Osteoblast (primary cell): ENCODE results near the gene CEP170. TPM values are rescaled to one million over a fixed set of nuclear protein-coding genes. Genes with fewer than 3 reads are reported as not detected.
"Not testable (repeated sequence)": the region's sequence is repeated elsewhere in the genome, so short reads cannot be mapped to it uniquely, and the experiment has no call there.

Experiments
- DNase-seq: peaks from one replicate; pipeline ENCODE4 v3.0.0; 2011; ENCODE audit warnings: low spot score, mixed read lengths; ENCODE audit not compliant: insufficient read length; ENCODE audit errors: missing footprints
- H2AFZ ChIP-seq: 2 replicates; pipeline ENCODE4 v1.6.0; 2011; ENCODE audit warnings: mild to moderate bottlenecking, low read length
- H3K27ac ChIP-seq: 2 replicates; pipeline ENCODE4 v1.5.1; 2011; ENCODE audit warnings: mild to moderate bottlenecking, low read depth, low read length, moderate library complexity
- H3K27me3 ChIP-seq: 2 replicates; pipeline ENCODE4 v1.6.0; 2012; ENCODE audit warnings: mild to moderate bottlenecking, control low read depth, inconsistent platforms, low read length, moderate library complexity; ENCODE audit not compliant: insufficient read depth
- H3K36me3 ChIP-seq: 2 replicates; pipeline ENCODE4 v1.5.1; 2011; ENCODE audit warnings: mild to moderate bottlenecking, low read length, control low read depth, moderate library complexity; ENCODE audit not compliant: insufficient read depth
- H3K4me1 ChIP-seq: 2 replicates; pipeline ENCODE4 v1.5.1; 2011; ENCODE audit warnings: mild to moderate bottlenecking, low read length, control low read depth, moderate library complexity; ENCODE audit not compliant: insufficient read depth
- H3K4me2 ChIP-seq: 2 replicates; pipeline ENCODE4 v1.6.0; 2011; ENCODE audit warnings: mild to moderate bottlenecking, low read length; ENCODE audit not compliant: insufficient read depth
- H3K4me3 ChIP-seq: fragments of 200-600 bp; sonication (generic); 3 replicates; pipeline ENCODE4 v1.5.1; 2012; ENCODE audit warnings: mild to moderate bottlenecking, low read length, inconsistent platforms; ENCODE audit not compliant: insufficient read depth
- H3K79me2 ChIP-seq: 2 replicates; pipeline ENCODE4 v1.6.0; 2012; ENCODE audit warnings: mild to moderate bottlenecking, low read length, control low read depth, inconsistent platforms; ENCODE audit not compliant: insufficient read depth
- H3K9me3 ChIP-seq: 2 replicates; pipeline ENCODE4 v1.5.1; 2011; ENCODE audit warnings: low read depth, low read length, control low read depth
- H4K20me1 ChIP-seq: 2 replicates; pipeline ENCODE4 v1.6.0; 2012; ENCODE audit warnings: mild to moderate bottlenecking, low read length, control low read depth; ENCODE audit not compliant: insufficient read depth
- CTCF ChIP-seq: IDR thresholded peaks from 2 replicates; pipeline ENCODE4 v1.5.1; 2011; ENCODE audit warnings: mild to moderate bottlenecking, low read depth, low read length, moderate library complexity; ENCODE audit errors: extremely low read depth
- total RNA-seq: library from RNA; depleted of rRNA; stranded (reverse); fragments of >200 nt; gene quantifications from 2 replicates; pipeline ENCODE4 v1.2.3, GENCODE V29; 2012

The CEP170 gene
- total RNA-seq, 1 donor = 90.5 TPM

DNA sequence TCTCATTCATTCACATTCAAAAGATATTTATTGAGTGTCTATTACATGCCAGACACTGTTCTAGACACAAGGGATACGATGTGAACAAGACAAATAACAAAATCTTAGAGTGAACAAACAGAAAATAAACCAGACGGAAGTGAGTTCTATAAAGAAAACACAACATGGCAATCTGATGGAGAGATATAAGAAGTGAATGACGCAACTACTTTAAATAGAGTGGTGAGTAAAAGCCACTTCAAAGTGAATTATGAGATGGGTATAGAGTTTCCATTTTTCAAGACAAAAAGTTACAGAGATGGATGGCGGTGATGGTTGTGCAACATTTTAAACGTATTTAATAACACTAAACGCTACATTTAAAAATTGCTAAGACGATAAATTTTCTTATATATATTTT is 75.4 kb downstream of the CEP170 start:
- Histone ChIP-seq H3K27ac (no peak overlapping the region), H3K27me3 (no peaks in the 10 kb centered on the region), H3K4me2 (no peak overlapping the region), H3K79me2 (peaks cover 43% of the 10 kb centered on the region), H2AFZ (no peak overlapping the region), H4K20me1 (no peaks in the 10 kb centered on the region), H3K4me1 (no peaks in the 10 kb centered on the region), H3K9me3 (no peaks in the 10 kb centered on the region), H3K4me3 (no peak overlapping the region), H3K36me3 (peaks cover 3% of the 10 kb centered on the region)
- no peak for TF ChIP-seq CTCF
- no peak for DNase-seq

DNA sequence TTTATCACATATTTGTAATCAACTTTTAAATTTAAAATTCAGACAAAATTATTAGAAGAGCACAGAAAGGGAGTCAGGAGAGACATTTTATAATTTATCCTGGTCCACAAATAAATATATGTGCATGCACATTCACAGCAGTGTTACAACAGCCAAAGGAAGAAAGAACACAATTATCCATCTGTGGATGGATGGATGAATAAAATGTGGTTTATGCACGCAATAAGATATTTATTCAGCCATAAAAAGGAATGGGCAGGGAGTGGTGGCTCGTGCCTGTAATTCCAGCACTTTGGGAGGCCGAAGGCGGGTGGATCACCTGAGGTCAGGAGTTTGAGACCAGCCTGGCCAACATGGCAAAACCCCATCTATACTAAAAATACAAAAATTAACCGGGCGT is 77.3 kb downstream of the CEP170 start:
- not testable (repeated sequence) for H4K20me1 ChIP-seq, H3K4me2 ChIP-seq, H3K27me3 ChIP-seq, H3K4me1 ChIP-seq, H3K4me3 ChIP-seq, H3K9me3 ChIP-seq, DNase-seq, H3K36me3 ChIP-seq, H3K27ac ChIP-seq, H2AFZ ChIP-seq
- H3K79me2 ChIP-seq = peaks cover 43% of the 10 kb centered on the region

- H3K4me3 ChIP-seq, H3K4me2 ChIP-seq: not testable (repeated sequence)
- H3K79me2 ChIP-seq = peaks cover 21% of the 10 kb centered on the region
These were observed 81.2 kb downstream of the CEP170 start for GRCh38 chr1:243173758-243174369.

GRCh38 chr1:243164911-243165310 is 90.2 kb downstream of the CEP170 start:
- not testable (repeated sequence) for H3K4me2 ChIP-seq, H3K4me3 ChIP-seq, H3K4me1 ChIP-seq, H3K27me3 ChIP-seq, H3K79me2 ChIP-seq, H3K36me3 ChIP-seq, H3K27ac ChIP-seq, H2AFZ ChIP-seq, H4K20me1 ChIP-seq, DNase-seq, H3K9me3 ChIP-seq

More at GRCh38 chr1:243173758-243174369, 81.2 kb downstream of the CEP170 start:
- H2AFZ ChIP-seq, H3K36me3 ChIP-seq, H3K9me3 ChIP-seq, H3K27me3 ChIP-seq, DNase-seq, H3K27ac ChIP-seq, H4K20me1 ChIP-seq, H3K4me1 ChIP-seq: not testable (repeated sequence)

DNA sequence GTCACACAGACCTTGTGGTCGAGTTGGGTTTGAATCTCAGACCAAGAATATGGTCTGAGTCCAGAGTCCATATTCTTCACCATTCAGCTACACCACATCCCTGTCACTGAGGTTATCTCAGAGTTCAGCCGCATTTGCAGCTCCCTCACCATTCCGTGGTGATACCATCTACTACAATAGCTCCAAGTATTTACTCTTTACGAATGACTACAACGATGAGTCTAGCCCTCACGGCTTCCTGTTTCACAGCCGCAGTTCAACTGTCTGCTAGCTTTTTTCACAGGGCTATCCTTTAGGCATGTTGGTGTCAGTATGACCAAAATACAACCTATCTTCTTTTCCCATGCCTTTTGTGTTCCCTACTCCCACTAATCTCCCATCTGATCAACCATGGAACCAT is 104.2 kb downstream of the CEP170 start:
- H3K27ac ChIP-seq, H4K20me1 ChIP-seq, H3K4me3 ChIP-seq, H3K27me3 ChIP-seq, H3K9me3 ChIP-seq, H2AFZ ChIP-seq, H3K4me2 ChIP-seq, H3K4me1 ChIP-seq, DNase-seq, H3K36me3 ChIP-seq: not testable (repeated sequence)
- peaks cover 15% of the 10 kb centered on the region for H3K79me2 ChIP-seq

DNA sequence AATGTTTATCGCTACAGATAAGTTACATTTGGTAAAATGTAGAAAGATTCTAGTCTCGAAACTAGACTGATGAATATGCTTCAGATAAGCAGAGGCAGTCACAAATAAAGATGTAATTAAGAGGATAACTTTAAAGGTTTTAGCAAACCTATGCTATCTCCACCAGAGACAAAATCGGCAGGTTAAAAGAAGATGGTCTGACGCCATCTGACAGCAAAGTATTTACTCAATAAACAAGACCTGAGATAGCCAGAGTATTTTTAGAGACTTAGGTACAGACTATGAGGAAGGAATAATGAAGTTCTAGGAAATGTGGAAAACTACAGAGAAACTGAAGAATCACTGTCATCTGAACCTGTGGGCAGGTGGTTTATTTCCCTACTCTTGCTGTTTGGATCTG is 106.0 kb downstream of the CEP170 start:
- H3K79me2 ChIP-seq = peaks cover 15% of the 10 kb centered on the region
- H3K27ac ChIP-seq, H2AFZ ChIP-seq, H3K27me3 ChIP-seq, H3K4me1 ChIP-seq, H3K9me3 ChIP-seq, H3K4me3 ChIP-seq, DNase-seq, H3K36me3 ChIP-seq, H3K4me2 ChIP-seq, H4K20me1 ChIP-seq: not testable (repeated sequence)

GRCh38 chr1:243147351-243147750 is 107.7 kb downstream of the CEP170 start:
- not testable (repeated sequence) for H2AFZ ChIP-seq, H3K4me2 ChIP-seq, H3K4me3 ChIP-seq, H4K20me1 ChIP-seq, DNase-seq, H3K36me3 ChIP-seq, H3K9me3 ChIP-seq, H3K4me1 ChIP-seq, H3K27me3 ChIP-seq, H3K27ac ChIP-seq
- peaks cover 15% of the 10 kb centered on the region for H3K79me2 ChIP-seq
